VCaP (cell line): ENCODE measurements around the gene ADAMTSL5.
"Not testable (repeated sequence)": the region's sequence is repeated elsewhere in the genome, so short reads cannot be mapped to it uniquely, and the experiment has no call there.

Source experiments
- H3K27ac ChIP-seq: fragments of 450-650 bp; 2 replicates; pipeline ENCODE4 v1.5.1; 2017
- CTCF ChIP-seq: fragments of 450-650 bp; conservative IDR thresholded peaks from 2 replicates; pipeline ENCODE4 v1.5.1; 2017; ENCODE audit warnings: mild to moderate bottlenecking, moderate library complexity

Gene ADAMTSL5

GRCh38 chr19:1534972-1535371 lies 22.2 kb upstream of the ADAMTSL5 start:
- H3K27ac ChIP-seq, result no peak overlapping the region
- no peak for TF ChIP-seq CTCF

DNA sequence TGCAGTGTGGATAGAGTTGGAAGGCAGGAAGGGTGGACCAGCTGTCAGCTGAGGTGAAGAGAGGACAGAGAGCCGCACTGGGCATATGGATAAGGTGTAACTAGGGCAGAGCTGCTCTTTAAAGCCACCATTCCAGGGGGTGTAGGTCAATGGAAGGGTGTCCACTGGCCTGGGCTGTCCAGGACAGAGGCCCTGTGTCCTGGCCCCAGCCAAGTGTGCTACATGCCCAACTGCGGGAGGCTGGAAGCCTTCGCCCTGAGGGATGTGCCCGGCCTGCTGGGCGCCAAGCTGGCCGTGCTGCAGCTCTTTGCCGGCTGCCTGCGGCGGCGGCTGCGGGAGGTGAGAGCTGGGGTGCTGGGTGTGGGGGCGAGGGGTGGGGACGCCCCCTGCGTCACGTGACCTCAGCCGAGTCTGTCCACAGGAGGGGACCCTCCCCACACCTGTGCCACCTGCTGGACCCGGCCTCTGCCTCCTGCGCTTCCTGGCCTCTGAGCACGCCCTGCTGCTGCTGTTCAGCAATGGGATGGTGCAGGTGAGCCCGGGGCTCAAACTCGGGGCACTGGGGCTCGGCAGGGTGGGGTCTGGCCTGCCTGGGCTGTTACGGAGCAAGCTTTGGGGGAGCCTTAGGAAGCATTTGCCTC lies 20.8 kb upstream of the ADAMTSL5 start:
- no peak overlapping the region for H3K27ac ChIP-seq
- no peak for TF ChIP-seq CTCF

DNA sequence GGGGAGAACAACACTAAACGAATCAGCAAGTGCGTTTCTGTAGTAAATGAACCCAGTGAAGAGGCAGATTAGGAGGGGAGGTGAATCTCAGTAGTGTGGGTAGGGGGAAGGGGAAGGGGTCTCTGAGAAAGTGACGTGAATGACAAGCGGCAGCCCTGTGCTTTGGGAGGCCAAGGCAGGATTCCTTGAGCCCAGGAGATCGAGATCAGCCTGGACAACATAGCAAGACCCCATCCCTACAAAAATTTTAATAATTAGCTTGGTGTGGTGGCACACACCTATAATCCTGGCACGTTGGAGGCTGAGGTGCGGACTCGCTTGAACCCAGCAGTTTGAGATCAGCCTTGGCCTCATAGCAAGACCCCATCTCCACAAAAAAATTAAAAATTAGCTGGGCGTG lies 19.2 kb upstream of the ADAMTSL5 start:
- no peak for TF ChIP-seq CTCF
- no peak overlapping the region for H3K27ac ChIP-seq

DNA sequence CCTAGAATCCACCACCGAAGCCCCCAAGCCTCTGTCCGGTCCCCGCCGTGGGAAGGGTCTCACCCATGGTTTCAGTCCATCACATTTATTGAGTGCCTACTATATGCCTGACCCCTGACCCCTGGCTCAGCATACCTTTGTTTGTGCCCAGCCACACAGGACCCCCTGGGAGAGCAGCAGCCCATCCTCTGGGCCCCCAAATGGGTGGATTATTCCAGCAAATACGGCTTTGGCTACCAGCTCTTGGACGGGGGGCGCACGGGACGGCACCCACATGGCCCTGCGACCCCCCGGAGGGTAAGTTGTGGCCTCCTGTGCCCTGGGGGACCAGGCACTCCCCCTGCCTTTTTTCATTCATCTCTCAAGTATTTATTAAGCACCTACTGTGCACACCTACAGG lies 18.8 kb upstream of the ADAMTSL5 start:
- TF ChIP-seq CTCF, result no peak
- no peak overlapping the region for H3K27ac ChIP-seq

GRCh38 chr19:1530856-1531255 lies 18.0 kb upstream of the ADAMTSL5 start:
- not testable (repeated sequence) for H3K27ac ChIP-seq

DNA sequence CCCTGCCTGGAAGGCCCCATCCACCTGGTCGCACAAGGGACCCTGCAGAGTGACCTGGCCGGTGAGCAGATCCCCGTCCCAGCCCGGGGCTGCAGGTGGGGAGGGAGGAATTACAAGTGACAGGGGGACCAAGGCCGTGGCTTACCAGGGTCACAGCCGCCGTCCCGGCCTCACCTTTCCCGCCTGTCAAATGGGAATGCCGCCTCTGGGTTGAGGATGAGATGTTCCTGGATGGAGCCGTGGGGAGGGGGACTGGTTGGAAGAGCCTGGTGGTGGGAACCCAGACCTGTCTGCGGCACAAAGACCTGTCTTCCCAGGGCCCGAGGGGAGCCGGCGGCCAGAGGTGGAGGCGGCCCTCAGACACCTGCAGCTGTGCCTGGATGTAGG lies 16.6 kb upstream of the ADAMTSL5 start:
- no peak overlapping the region for H3K27ac ChIP-seq
- no peak for TF ChIP-seq CTCF

GRCh38 chr19:1528596-1529429 lies 16.0 kb upstream of the ADAMTSL5 start:
- TF ChIP-seq CTCF, result no peak
- H3K27ac ChIP-seq, result no peak overlapping the region

DNA sequence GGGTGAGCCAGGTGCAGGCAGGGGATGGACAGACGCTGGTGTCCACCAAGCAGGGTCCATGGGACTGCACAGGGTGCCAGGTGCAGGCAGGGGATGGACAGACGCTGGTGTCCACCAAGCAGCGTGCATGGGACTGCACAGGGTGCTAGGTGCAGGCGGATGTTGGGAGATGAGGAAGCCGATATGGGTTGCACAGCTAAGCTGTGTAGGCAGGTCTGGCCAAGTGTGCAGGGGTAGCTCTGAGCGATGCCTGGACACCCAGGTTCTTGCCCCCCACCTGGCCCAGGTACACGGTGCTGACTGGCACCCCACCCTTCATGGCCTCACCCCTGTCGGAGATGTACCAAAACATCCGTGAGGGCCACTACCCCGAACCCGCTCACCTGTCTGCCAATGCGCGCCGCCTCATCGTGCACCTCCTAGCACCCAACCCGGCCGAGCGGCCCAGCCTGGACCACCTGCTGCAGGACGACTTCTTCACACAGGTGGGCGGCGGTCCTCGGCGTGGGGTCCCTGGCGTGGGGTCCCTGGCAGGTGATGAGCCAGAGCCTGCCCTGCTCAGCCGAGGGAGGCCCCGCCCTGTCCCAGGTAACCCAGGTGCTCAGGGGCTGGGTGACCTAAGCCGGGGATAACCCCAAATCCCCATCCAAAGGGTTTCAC lies 15.0 kb upstream of the ADAMTSL5 start:
- TF ChIP-seq CTCF, result no peak
- no peak overlapping the region for H3K27ac ChIP-seq
